K562 (cell line): Measurements from ENCODE around the gene FOSL1. TPM values are rescaled to one million over a fixed set of nuclear protein-coding genes. Genes with fewer than 3 reads are reported as not detected.
A peak's percentile ranks its signal among the peaks of the same experiment; 100 is the strongest.

Experiments used
- AFF4 ChIP-seq: sonication (generic); formaldehyde crosslinking; IDR thresholded peaks from 2 replicates; pipeline ENCODE4 v1.8.0; 2023; ENCODE audit warnings: mild to moderate bottlenecking, missing genetic modification reagents
- CBX8 ChIP-seq: fragments of 200-600 bp; sonication (generic); IDR thresholded peaks from 2 replicates; pipeline ENCODE4 v1.6.1; 2012; ENCODE audit warnings: borderline replicate concordance, mixed run types, low read depth, mild to moderate bottlenecking, moderate library complexity, mixed read lengths, low read length, control low read depth, inconsistent platforms; ENCODE audit not compliant: poor library complexity, severe bottlenecking; ENCODE audit errors: extremely low read depth
- CCNT2 ChIP-seq: IDR thresholded peaks from 2 replicates; pipeline ENCODE4 v1.6.1; 2011; ENCODE audit warnings: borderline replicate concordance, low read depth, mild to moderate bottlenecking, moderate library complexity, mixed read lengths, low read length; ENCODE audit not compliant: insufficient read length; ENCODE audit errors: extremely low read depth
- EGR1 ChIP-seq: fragments of 450-650 bp; conservative IDR thresholded peaks from 2 replicates; pipeline ENCODE4 v1.6.1; 2017; ENCODE audit warnings: mild to moderate bottlenecking
- EWSR1 ChIP-seq: fragments of 450-650 bp; IDR thresholded peaks from 2 replicates; pipeline ENCODE4 v1.6.1; 2018; ENCODE audit warnings: borderline replicate concordance, mild to moderate bottlenecking, low read depth, moderate library complexity; ENCODE audit not compliant: partially characterized antibody
- KAT7 ChIP-seq: sonication (generic); formaldehyde crosslinking; IDR thresholded peaks from 2 replicates; pipeline ENCODE4 v1.8.0; 2022; ENCODE audit warnings: missing genetic modification reagents, mild to moderate bottlenecking, borderline replicate concordance
- NFRKB ChIP-seq: fragments of 450-650 bp; IDR thresholded peaks from 2 replicates; pipeline ENCODE4 v1.6.1; 2016; ENCODE audit warnings: low read depth
- NR2F6 ChIP-seq: fragments of 450-650 bp; formaldehyde crosslinking; IDR thresholded peaks from 2 replicates; pipeline ENCODE4 v1.4.0; 2020; ENCODE audit warnings: mild to moderate bottlenecking
- PTRF ChIP-seq: fragments of 450-650 bp; IDR thresholded peaks from 2 replicates; pipeline ENCODE4 v1.6.1; 2016; ENCODE audit warnings: mild to moderate bottlenecking, missing genetic modification characterization, missing compliant biosample characterization
- RREB1 ChIP-seq: fragments of 250-450 bp; sonication (Bioruptor Pico); IDR thresholded peaks from 2 replicates; pipeline ENCODE4 v1.4.0; 2020
- SLC30A9 ChIP-seq: fragments of 250-450 bp; sonication (Bioruptor Pico); IDR thresholded peaks from 2 replicates; pipeline ENCODE4 v1.8.0; 2022; ENCODE audit warnings: mild to moderate bottlenecking, moderate library complexity
- SUPT5H ChIP-seq: fragments of 450-650 bp; IDR thresholded peaks from 2 replicates; pipeline ENCODE4 v1.6.1; 2016
- ZKSCAN1 ChIP-seq: fragments of 150-350 bp; IDR thresholded peaks from 2 replicates; pipeline ENCODE4 v1.6.1; 2016; ENCODE audit warnings: low read depth, low read length
- polyA plus RNA-seq, 8 experiments: library from polyadenylated mRNA; depleted of rRNA in 4 of 8; stranded (reverse) in 5 of 8; unstranded in 3 of 8; fragments of >200 nt; fragmentation: Nextera tagmentation in 2 of 8; fragmentation: Illumina TruSeq in 1 of 8; extraction: Ambion mirVana in 2 of 8; extraction: Trizol in 1 of 8; gene quantifications; 2 replicates each; pipeline versions ENCODE4 v1.2.1 to v1.2.3, GENCODE V29; 2011 to 2014; ENCODE audit warnings: inconsistent platforms in 1 of 8, missing spikeins in 1 of 8
- total RNA-seq, 7 experiments: library from RNA; depleted of rRNA in 6 of 7; stranded (reverse); fragments of >200 nt in 6 of 7; fragmentation: Illumina TruSeq in 2 of 7; extraction: Trizol in 2 of 7; gene quantifications; 2 replicates each; pipeline versions ENCODE4 v1.2.1 to v1.2.3, GENCODE V29; 2011 to 2021; ENCODE audit warnings: low replicate concordance in 1 of 7

FOSL1 gene
- total and polyA plus RNA-seq, 9 of the 15 experiments (the other 6 are each of a cell fraction or from before 2014, with no cell fraction given), result 3.5 to 39.6 (median 10.0) TPM

- TF ChIP-seq ZKSCAN1, result no peak
- no peak for TF ChIP-seq SLC30A9 (CRISPR knock-in tag)
- peak; percentile 85 for TF ChIP-seq SUPT5H
- 0 out of 2 replicates have a peak, but pooled peaks have one; percentile 7 for TF ChIP-seq EGR1
- no peak for TF ChIP-seq PTRF
- no peak for TF ChIP-seq NFRKB
- TF ChIP-seq KAT7 (CRISPR knock-in tag), result peak; percentile 68; the same call in 1 of the 2 replicates
- no peak for TF ChIP-seq RREB1
- TF ChIP-seq NR2F6 (CRISPR knock-in tag), result no peak
- no peak for TF ChIP-seq CBX8
- no peak for TF ChIP-seq EWSR1
- TF ChIP-seq CCNT2, result peak; percentile 72
- TF ChIP-seq AFF4 (CRISPR knock-in tag), result no peak
Measured at GRCh38 chr11:65891219-65892136, 8.7 kb downstream of the FOSL1 start (continued).
